Fibroblast of pulmonary artery (primary cell): ENCODE measurements around the gene RBMXL3.
"Not testable (repeated sequence)": the region's sequence is repeated elsewhere in the genome, so short reads cannot be mapped to it uniquely, and the experiment has no call there.

Source experiments
- DNase-seq: peaks from one replicate; pipeline ENCODE4 v3.0.0-alpha.2; 2010; ENCODE audit warnings: low read depth
- H3K4me3 ChIP-seq: replicated peaks from 2 replicates; pipeline ENCODE4 v1.5.1; 2011; ENCODE audit warnings: low read depth, mild to moderate bottlenecking, control low read depth, low read length, moderate library complexity
- CTCF ChIP-seq: IDR thresholded peaks from 2 replicates; pipeline ENCODE4 v1.5.1; 2011; ENCODE audit warnings: mild to moderate bottlenecking, control low read depth, low read length, inconsistent platforms; ENCODE audit errors: missing control alignments

RBMXL3 gene

GRCh38 chrX:115214151-115214550, 24.9 kb downstream of the RBMXL3 start:
- no peak for DNase-seq
- no peak for TF ChIP-seq CTCF
- H3K4me3 ChIP-seq, result no peak overlapping the region

- no peak for DNase-seq
- no peak overlapping the region for H3K4me3 ChIP-seq
- no peak for TF ChIP-seq CTCF
Measured at GRCh38 chrX:115214605-115215004, 25.4 kb downstream of the RBMXL3 start.

- not testable (repeated sequence) for DNase-seq, H3K4me3 ChIP-seq
Measured at GRCh38 chrX:115217346-115217745, 28.1 kb downstream of the RBMXL3 start.

GRCh38 chrX:115226929-115227328, 37.7 kb downstream of the RBMXL3 start:
- no peak overlapping the region for H3K4me3 ChIP-seq
- peak; percentile 41 for TF ChIP-seq CTCF
- peak; percentile 25 for DNase-seq

- TF ChIP-seq CTCF, result no peak
- no peak for DNase-seq
Measured at GRCh38 chrX:115229337-115230003, 40.3 kb downstream of the RBMXL3 start.

GRCh38 chrX:115232933-115233496, 43.8 kb downstream of the RBMXL3 start:
- no peak for DNase-seq
- H3K4me3 ChIP-seq, result peak overlapping the region; percentile 64
- no peak for TF ChIP-seq CTCF

More at GRCh38 chrX:115229337-115230003, 40.3 kb downstream of the RBMXL3 start:
- H3K4me3 ChIP-seq, result no peak overlapping the region

GRCh38 chrX:115233497-115234455, 44.6 kb downstream of the RBMXL3 start, which contains the start of gene LRCH2:
TSS of gene LRCH2 (minus strand) at chrX:115234096. CDS start at chrX:115234041, 55 bp downstream.
- peak; percentile 38 for DNase-seq
- peak within 1 kb of the TSS; percentile 64 for H3K4me3 ChIP-seq

More at GRCh38 chrX:115233497-115234455, 44.6 kb downstream of the RBMXL3 start, which contains the start of gene LRCH2:
- TF ChIP-seq CTCF, result no peak
